ENCODE results near the gene MAX.

Gene MAX, protein sequence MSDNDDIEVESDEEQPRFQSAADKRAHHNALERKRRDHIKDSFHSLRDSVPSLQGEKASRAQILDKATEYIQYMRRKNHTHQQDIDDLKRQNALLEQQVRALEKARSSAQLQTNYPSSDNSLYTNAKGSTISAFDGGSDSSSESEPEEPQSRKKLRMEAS

GRCh38 chr14:65102441-65103149 is at the start of gene MAX:
Gene MAX, minus strand, starts transcription at chr14:65102517. Its CDS starts 178 bp downstream, at chr14:65102339.
- TF ChIP-seq CTCF (IDR thresholded peaks at IDR 0.05; ENCODE audit: low read depth, low read length), result no peak
- H3K27me3 ChIP-seq (ENCODE audit: insufficient read depth, low read depth, severe bottlenecking), result no peaks in the 10 kb centered on the region
- DNase-seq, result peak; percentile 98
- no peaks in the 10 kb centered on the region for H3K9me3 ChIP-seq (ENCODE audit: severe bottlenecking)
- peak within 1 kb of the TSS; percentile 96 for H3K4me3 ChIP-seq (ENCODE audit: low read depth, low read length)
- H3K27ac ChIP-seq, result peak within 1 kb of the TSS; percentile 70
- H3K36me3 ChIP-seq, result peaks cover 16% of the 10 kb centered on the region

DNA sequence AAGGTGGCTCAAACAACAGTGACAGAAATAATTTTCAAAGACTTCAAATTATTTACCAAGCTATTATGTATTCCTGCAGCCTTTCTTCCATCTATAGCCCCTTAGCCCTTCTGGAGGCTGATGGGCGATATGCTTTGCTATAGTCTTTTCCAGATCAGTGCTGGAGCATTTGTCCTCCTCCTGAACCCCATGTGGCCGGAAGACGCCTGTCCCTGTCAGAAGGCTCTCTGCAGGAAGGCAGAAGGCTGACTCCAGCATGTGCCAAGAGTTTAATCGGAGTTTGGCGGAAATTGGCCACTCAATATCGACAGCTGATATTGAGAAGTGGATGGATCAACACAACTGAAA is 49.3 kb upstream of the MAX start:
- no peaks in the 10 kb centered on the region for H3K9me3 ChIP-seq (ENCODE audit: severe bottlenecking)
- H3K36me3 ChIP-seq, result no peaks in the 10 kb centered on the region
- no peak for TF ChIP-seq CTCF (IDR thresholded peaks at IDR 0.05; ENCODE audit: low read depth, low read length)
- H3K27me3 ChIP-seq (ENCODE audit: insufficient read depth, low read depth, severe bottlenecking), result no peaks in the 10 kb centered on the region
- no peak overlapping the region for H3K4me3 ChIP-seq (ENCODE audit: low read depth, low read length)
- no peak for DNase-seq
- H3K27ac ChIP-seq, result no peak overlapping the region

GRCh38 chr14:65150898-65151608 is 48.7 kb upstream of the MAX start:
- Histone ChIP-seq H3K4me3 (ENCODE audit: low read depth, low read length) (no peak overlapping the region), H3K27ac (no peak overlapping the region), H3K27me3 (ENCODE audit: insufficient read depth, low read depth, severe bottlenecking) (no peaks in the 10 kb centered on the region), H3K9me3 (ENCODE audit: severe bottlenecking) (no peaks in the 10 kb centered on the region), H3K36me3 (no peaks in the 10 kb centered on the region)
- no peak for DNase-seq
- TF ChIP-seq CTCF (IDR thresholded peaks at IDR 0.05; ENCODE audit: low read depth, low read length), result no peak

DNA sequence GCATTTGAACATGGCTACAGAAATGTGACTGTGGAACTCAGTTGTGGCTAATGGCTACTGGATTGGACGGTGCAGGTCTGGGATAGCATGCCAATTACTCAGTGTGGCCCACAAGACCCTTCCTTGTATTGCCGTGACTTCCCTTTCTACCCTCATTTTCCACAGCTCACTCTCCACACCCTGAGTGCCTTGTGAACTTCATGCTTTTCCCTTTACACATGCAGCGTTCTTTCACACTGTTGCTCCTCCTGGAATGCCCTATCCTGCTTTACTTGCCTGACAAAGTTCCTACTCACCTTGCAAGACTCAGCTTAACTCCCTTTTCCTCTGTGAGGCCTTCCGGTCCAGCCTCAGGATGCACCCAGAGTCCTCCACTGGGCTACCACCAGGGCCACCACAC is 46.8 kb upstream of the MAX start:
- Histone ChIP-seq H3K9me3 (ENCODE audit: severe bottlenecking) (no peaks in the 10 kb centered on the region), H3K36me3 (no peaks in the 10 kb centered on the region), H3K27me3 (ENCODE audit: insufficient read depth, low read depth, severe bottlenecking) (no peaks in the 10 kb centered on the region), H3K27ac (no peak overlapping the region), H3K4me3 (ENCODE audit: low read depth, low read length) (no peak overlapping the region)
- TF ChIP-seq CTCF (IDR thresholded peaks at IDR 0.05; ENCODE audit: low read depth, low read length), result no peak
- no peak for DNase-seq

- no peak overlapping the region for H3K4me3 ChIP-seq (ENCODE audit: low read depth, low read length)
- TF ChIP-seq CTCF (IDR thresholded peaks at IDR 0.05; ENCODE audit: low read depth, low read length), result no peak
- no peaks in the 10 kb centered on the region for H3K9me3 ChIP-seq (ENCODE audit: severe bottlenecking)
- H3K27ac ChIP-seq, result no peak overlapping the region
- H3K36me3 ChIP-seq, result no peaks in the 10 kb centered on the region
- no peak for DNase-seq
- no peaks in the 10 kb centered on the region for H3K27me3 ChIP-seq (ENCODE audit: insufficient read depth, low read depth, severe bottlenecking)
Observed at GRCh38 chr14:65144170-65144569, 41.9 kb upstream of the MAX start.
